OCI-LY1 (cell line): Measurements from ENCODE around the gene FHIT.

Source experiments
- H2AFZ ChIP-seq: fragments of 200-600 bp; sonication (generic), shearing (Covaris generic); 2 replicates; pipeline ENCODE4 v1.6.0; 2014; ENCODE audit warnings: antibody characterized with exemption, mild to moderate bottlenecking, low read length
- H3F3A ChIP-seq: fragments of 200-600 bp; sonication (generic), shearing (Covaris generic); 2 replicates; pipeline ENCODE4 v1.6.0; 2014; ENCODE audit warnings: mild to moderate bottlenecking, antibody characterized with exemption, low read length, moderate library complexity; ENCODE audit not compliant: insufficient read depth
- H3K27ac ChIP-seq: fragments of 200-600 bp; sonication (generic); 2 replicates; pipeline ENCODE4 v1.5.1; 2014; ENCODE audit warnings: low read length, mixed run types, mild to moderate bottlenecking, low read depth; ENCODE audit not compliant: poor library complexity, severe bottlenecking
- H3K27me3 ChIP-seq: fragments of 200-600 bp; sonication (generic); 2 replicates; pipeline ENCODE4 v1.6.0; 2014; ENCODE audit warnings: antibody characterized with exemption, mild to moderate bottlenecking, low read length, moderate library complexity; ENCODE audit not compliant: insufficient read depth
- H3K36me3 ChIP-seq: fragments of 200-600 bp; sonication (generic); 2 replicates; pipeline ENCODE4 v1.6.1; 2014; ENCODE audit warnings: mild to moderate bottlenecking, antibody characterized with exemption, low read length, moderate library complexity, mixed read lengths; ENCODE audit not compliant: insufficient read depth
- H3K4me1 ChIP-seq: fragments of 200-600 bp; sonication (generic); 2 replicates; pipeline ENCODE4 v1.5.1; 2014; ENCODE audit warnings: mild to moderate bottlenecking, low read length, moderate library complexity; ENCODE audit not compliant: insufficient read depth, severe bottlenecking
- H3K4me2 ChIP-seq: fragments of 200-600 bp; sonication (generic), shearing (Covaris generic); 2 replicates; pipeline ENCODE4 v1.6.1; 2014; ENCODE audit warnings: low read length
- H3K4me3 ChIP-seq: fragments of 200-600 bp; sonication (generic); 2 replicates; pipeline ENCODE4 v1.5.1; 2014; ENCODE audit warnings: low read length, low read depth, mild to moderate bottlenecking, mixed read lengths; ENCODE audit not compliant: poor library complexity, severe bottlenecking
- H3K79me2 ChIP-seq: fragments of 200-600 bp; shearing (Covaris generic); 2 replicates; pipeline ENCODE4 v1.6.1; 2016; ENCODE audit warnings: mixed run types, low read length, mixed read lengths; ENCODE audit not compliant: insufficient read depth
- H3K9ac ChIP-seq: fragments of 200-600 bp; sonication (generic), shearing (Covaris generic); 2 replicates; pipeline ENCODE4 v1.6.1; 2014; ENCODE audit warnings: mild to moderate bottlenecking, low read length, mixed read lengths
- H3K9me2 ChIP-seq: fragments of 200-600 bp; sonication (generic), shearing (Covaris generic); 2 replicates; pipeline ENCODE4 v1.6.1; 2014; ENCODE audit warnings: low read depth, mild to moderate bottlenecking, low read length, mixed read lengths
- H3K9me3 ChIP-seq: fragments of 200-600 bp; shearing (Covaris generic); 2 replicates; pipeline ENCODE4 v1.6.1; 2014; ENCODE audit warnings: low read length, mixed read lengths
- H4K20me1 ChIP-seq: fragments of 200-600 bp; sonication (generic), shearing (Covaris generic); 2 replicates; pipeline ENCODE4 v1.6.0; 2016; ENCODE audit warnings: mild to moderate bottlenecking, low read length; ENCODE audit not compliant: insufficient read depth
- CTCF ChIP-seq: fragments of 200-600 bp; sonication (generic), shearing (Covaris generic); IDR thresholded peaks from 2 replicates; pipeline ENCODE4 v1.5.1; 2017; ENCODE audit warnings: mild to moderate bottlenecking, antibody characterized with exemption, low read length, moderate library complexity, mixed read lengths
- EZH2 ChIP-seq: fragments of 200-600 bp; sonication (generic), shearing (Covaris generic); IDR thresholded peaks from 2 replicates; pipeline ENCODE4 v1.8.0; 2017; ENCODE audit warnings: borderline replicate concordance, mixed run types, mild to moderate bottlenecking, antibody characterized with exemption, low read length, moderate library complexity, mixed read lengths

FHIT gene

GRCh38 chr3:60957541-60957940 lies 293.7 kb downstream of the FHIT start:
- Histone ChIP-seq H3K4me3 (no peak overlapping the region), H3K27ac (no peak overlapping the region), H3F3A (no peaks in the 10 kb centered on the region)

GRCh38 chr3:60956729-60957128 lies 294.5 kb downstream of the FHIT start:
- Histone ChIP-seq H3F3A (no peaks in the 10 kb centered on the region), H4K20me1 (no peaks in the 10 kb centered on the region), H3K9me2 (no peaks in the 10 kb centered on the region), H3K9ac (no peak overlapping the region), H3K27ac (no peak overlapping the region), H3K79me2 (no peaks in the 10 kb centered on the region), H3K4me1 (no peaks in the 10 kb centered on the region), H3K4me3 (no peak overlapping the region), H3K4me2 (no peak overlapping the region), H3K9me3 (peaks cover 7% of the 10 kb centered on the region), H3K27me3 (no peaks in the 10 kb centered on the region), H3K36me3 (no peaks in the 10 kb centered on the region), H2AFZ (no peak overlapping the region)
- no peak for TF ChIP-seq EZH2
- TF ChIP-seq CTCF: no peak

More at GRCh38 chr3:60957541-60957940, 293.7 kb downstream of the FHIT start:
- Histone ChIP-seq H3K36me3 (no peaks in the 10 kb centered on the region), H3K79me2 (no peaks in the 10 kb centered on the region), H4K20me1 (no peaks in the 10 kb centered on the region), H3K9me2 (no peaks in the 10 kb centered on the region), H3K4me1 (no peaks in the 10 kb centered on the region), H3K27me3 (no peaks in the 10 kb centered on the region), H3K9ac (no peak overlapping the region), H3K4me2 (no peak overlapping the region), H2AFZ (no peak overlapping the region), H3K9me3 (peaks cover 7% of the 10 kb centered on the region)
- TF ChIP-seq CTCF (no peak), EZH2 (no peak)

DNA sequence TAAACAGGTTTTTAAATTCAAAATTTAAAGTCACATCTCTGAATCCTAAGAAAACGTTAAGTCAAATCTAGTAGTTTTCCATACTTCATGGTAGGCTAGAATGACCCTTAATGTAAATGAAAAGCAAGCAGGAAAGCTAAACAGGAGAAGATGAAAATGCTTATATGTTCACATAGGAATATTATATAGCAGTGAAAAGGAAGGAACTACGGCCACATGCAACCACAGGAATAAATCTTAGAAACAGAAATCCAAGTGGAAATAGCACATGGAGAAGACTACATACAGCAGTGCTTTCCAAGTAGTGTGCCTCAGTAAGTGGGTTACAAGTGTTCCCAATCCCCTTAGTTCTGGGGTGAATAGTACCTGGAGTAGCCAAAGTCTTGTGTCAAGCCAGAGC lies 296.2 kb downstream of the FHIT start:
- Histone ChIP-seq H3K4me1 (no peaks in the 10 kb centered on the region), H3K36me3 (no peaks in the 10 kb centered on the region), H3K4me2 (no peak overlapping the region), H2AFZ (no peak overlapping the region), H3F3A (no peaks in the 10 kb centered on the region), H4K20me1 (no peaks in the 10 kb centered on the region), H3K9me3 (peaks cover 7% of the 10 kb centered on the region), H3K27me3 (no peaks in the 10 kb centered on the region), H3K27ac (no peak overlapping the region), H3K79me2 (no peaks in the 10 kb centered on the region), H3K4me3 (no peak overlapping the region), H3K9ac (no peak overlapping the region), H3K9me2 (no peaks in the 10 kb centered on the region)
- no peak for TF ChIP-seq CTCF
- no peak for TF ChIP-seq EZH2
